ENCODE results near the gene LYSMD4.

Gene LYSMD4

GRCh38 chr15:99729920-99730319 is 3.3 kb downstream of the LYSMD4 start:
- DNase-seq, result no peak

DNA sequence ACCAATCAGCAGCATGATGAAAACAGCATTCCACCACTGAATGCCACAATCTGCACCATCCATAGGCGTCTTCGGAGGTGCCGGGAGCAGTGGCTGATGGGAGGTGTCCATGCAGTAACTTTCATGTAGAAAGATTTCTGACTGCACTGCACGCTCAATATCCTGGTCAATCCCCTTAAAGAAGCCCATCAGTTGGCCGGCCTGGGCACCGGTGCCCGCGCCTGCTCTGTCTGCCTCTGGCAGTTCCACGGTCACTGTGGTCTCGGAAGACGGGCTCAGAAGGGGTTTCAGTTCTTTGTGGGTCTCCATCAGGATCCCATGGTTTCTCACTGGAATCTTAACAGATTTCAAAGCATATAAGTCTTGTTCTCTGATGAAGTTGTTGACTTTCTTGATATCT is 3.9 kb downstream of the LYSMD4 start:
- no peak for DNase-seq

GRCh38 chr15:99728916-99729315 is 4.3 kb downstream of the LYSMD4 start:
- no peak for DNase-seq

GRCh38 chr15:99727733-99728132 is 5.5 kb downstream of the LYSMD4 start:
- no peak for DNase-seq

DNA sequence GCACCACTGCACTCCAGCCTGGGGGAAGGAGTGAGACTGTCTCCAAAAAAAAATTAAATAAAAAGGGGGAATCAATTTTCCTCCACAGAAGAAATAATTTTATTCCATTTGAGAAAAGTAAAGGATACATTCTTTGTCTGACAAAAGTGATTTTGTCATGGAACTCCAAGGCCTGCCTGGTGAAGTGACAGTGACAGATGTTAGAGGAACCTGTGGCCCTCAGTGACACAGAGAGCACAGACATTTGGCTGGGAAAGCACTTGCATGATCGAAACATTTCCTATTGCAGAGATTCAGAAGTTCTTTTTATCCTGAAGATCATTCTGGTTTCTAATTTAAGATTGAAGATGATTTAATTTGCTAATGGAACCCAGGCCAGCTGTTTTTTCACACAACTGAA is 5.9 kb downstream of the LYSMD4 start:
- DNase-seq, result no peak

GRCh38 chr15:99726333-99726732 is 6.9 kb downstream of the LYSMD4 start:
- no peak for DNase-seq

DNA sequence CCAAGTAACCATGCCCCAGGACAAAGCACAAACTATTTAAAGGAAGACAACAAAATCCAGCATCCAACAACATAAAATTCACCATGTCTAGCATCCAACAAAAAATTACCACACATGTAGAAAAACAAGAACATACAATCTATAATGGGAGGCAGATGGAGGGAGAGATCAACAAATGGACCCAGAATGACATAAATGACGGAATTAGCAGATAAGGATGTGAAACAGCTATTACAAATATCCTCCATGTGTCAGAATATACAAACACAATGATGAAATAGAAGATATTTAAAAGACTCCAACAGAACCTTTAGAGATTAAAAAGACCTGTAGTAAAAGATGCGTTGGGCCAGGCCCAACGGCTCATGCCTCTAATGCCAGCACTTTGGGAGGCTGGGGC is 10.8 kb downstream of the LYSMD4 start:
- DNase-seq, result no peak

- DNase-seq, result no peak
Measured at GRCh38 chr15:99721896-99722295, 11.3 kb downstream of the LYSMD4 start.

- DNase-seq, result no peak
Measured at GRCh38 chr15:99721104-99721778, 12.0 kb downstream of the LYSMD4 start.

- no peak for DNase-seq
Measured at GRCh38 chr15:99720533-99720932, 12.7 kb downstream of the LYSMD4 start.

- DNase-seq, result no peak
Measured at GRCh38 chr15:99719096-99719541, 14.1 kb downstream of the LYSMD4 start.

GRCh38 chr15:99718421-99718820 is 14.8 kb downstream of the LYSMD4 start:
- DNase-seq, result no peak

GRCh38 chr15:99717161-99718009 is 15.9 kb downstream of the LYSMD4 start:
- no peak for DNase-seq

DNA sequence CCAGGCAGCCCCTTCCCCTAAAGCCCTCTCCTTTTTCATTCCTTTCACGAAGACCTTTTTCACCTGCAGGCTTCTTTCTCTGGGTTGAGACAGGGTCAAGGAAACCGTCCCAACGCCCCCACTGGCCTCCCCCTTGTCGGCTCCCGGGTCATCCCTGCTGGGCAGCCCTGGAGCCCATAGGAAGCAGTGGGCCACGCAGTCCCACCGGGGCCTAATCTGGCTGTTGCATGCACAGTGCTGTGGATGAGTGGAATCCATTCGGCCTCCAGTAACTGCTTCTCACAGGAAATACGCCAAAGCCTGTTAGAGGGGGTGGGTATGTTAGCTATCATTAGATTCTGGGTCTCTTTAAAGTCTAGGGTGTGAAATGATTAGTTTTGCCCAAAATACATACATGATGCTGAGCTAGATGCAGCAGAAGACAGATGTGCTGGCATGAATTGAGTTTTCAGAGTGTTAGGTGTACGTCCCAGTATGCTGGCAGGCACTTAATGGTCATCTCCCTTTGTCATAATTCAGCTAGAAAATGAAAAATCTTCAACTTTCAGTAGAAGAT is 16.6 kb downstream of the LYSMD4 start:
- DNase-seq, result no peak

- DNase-seq, result no peak
Measured at GRCh38 chr15:99712415-99712814, 20.8 kb downstream of the LYSMD4 start.

GRCh38 chr15:99711625-99712024 is 21.6 kb downstream of the LYSMD4 start:
- DNase-seq, result no peak

DNA sequence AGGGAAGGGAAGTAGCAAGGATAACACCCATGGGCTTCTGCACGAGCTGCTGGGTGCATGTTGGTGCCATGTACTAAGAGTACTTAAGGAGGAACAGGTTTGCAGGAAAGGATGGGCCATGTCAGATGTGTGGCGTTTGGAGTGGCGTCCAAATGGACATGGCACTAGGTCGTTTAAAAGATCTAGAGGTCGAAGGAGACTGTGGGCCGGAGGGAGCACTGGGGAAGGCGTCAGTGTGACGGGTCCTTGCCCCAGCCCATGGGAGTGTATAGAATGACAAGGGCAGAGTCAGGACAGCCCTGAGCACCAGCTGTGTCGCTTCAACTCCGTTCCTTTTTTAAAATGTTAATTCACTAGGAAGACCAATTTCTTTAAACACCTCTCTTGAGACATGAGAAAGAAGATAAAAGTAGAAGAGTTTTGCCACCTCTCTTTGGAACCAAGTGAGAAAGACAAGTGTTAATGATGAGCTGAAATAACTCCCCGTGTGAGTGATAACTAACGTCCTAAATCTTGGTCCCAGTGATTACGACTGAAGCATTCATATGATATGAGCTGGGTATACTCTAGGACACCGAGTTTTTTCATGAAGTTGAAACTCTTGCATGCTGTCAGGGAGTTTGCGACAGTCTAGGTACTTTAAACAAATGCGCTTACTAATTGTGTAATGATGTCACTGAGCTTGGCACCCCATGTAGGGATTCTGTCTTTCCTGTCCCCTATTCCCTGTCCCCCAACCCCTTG is 23.8 kb downstream of the LYSMD4 start:
- DNase-seq, result no peak

GRCh38 chr15:99708563-99708962 is 24.7 kb downstream of the LYSMD4 start:
- DNase-seq, result no peak

GRCh38 chr15:99707473-99708270 is 25.6 kb downstream of the LYSMD4 start:
- DNase-seq, result no peak

DNA sequence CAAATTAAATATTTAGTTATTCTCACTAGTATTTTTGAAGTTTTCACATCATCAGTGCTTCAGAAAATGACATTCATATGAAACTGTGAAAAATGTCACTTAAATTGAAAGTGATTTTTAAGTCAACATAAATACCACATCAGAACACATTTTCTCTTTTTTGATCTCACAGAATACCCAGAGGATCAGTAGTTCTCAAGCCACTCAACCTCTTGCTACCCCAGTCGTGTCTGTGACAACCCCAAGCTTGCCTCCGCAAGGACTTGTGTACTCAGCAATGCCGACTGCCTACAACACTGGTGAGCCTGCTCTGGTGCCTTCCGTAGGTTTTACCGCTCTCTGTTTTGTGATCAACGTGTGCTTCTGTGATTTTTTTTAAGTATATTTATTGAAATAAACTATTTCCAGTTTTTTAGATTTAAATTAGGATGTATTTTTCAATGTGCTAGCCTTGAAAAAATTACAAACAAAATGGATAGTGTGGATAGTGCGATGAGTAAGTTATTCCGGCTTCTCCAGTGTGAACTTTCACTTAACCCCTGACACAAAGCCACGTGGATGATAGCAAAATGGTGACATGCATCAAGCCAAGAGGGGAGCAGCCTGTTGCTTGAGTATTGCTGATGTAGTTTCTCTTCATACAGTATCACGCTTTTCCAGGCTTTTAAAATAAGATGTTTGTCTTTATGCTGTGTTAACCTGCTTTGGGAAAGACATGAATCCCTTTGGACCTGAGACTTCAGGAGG is 26.5 kb downstream of the LYSMD4 start:
- DNase-seq, result no peak

GRCh38 chr15:99704444-99704838 is 28.8 kb downstream of the LYSMD4 start:
- DNase-seq, result peak; percentile 56
